C4-2B (cell line): ENCODE measurements around the gene HAX1.
"Not testable (repeated sequence)": the region's sequence is repeated elsewhere in the genome, so short reads cannot be mapped to it uniquely, and the experiment has no call there.

Experiments used
- H3K27ac ChIP-seq: fragments of 450-650 bp; 2 replicates; pipeline ENCODE4 v1.5.1; 2017
- ZFX ChIP-seq: fragments of 450-650 bp; IDR thresholded peaks from 2 replicates; pipeline ENCODE4 v1.6.1; 2017
- TF ChIP-seq, protein P1 (sequence below): fragments of 450-650 bp; conservative IDR thresholded peaks from 2 replicates; pipeline ENCODE4 v1.5.1; 2017; ENCODE audit warnings: mild to moderate bottlenecking

HAX1 gene

DNA sequence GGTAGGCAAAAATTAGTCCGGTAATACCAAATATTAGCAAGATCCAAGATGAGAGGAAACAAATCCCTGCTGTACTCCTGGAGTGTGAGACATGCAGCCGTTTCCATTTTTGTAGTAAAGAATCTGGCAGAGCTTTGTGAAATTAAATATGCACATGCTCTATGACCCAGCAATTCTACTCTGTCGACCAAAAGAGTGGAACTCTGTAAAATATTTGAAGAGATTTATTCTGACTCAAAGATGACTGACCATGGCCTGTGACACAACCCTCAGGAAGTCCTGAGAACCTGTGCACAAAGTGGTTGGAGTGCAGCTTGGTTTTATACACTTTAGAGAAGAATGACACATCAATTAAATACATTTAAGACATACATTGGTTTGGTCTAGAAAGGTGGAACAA lies 16.2 kb downstream of the HAX1 start:
- H3K27ac ChIP-seq, result no peak overlapping the region
- TF ChIP-seq, protein P1, sequence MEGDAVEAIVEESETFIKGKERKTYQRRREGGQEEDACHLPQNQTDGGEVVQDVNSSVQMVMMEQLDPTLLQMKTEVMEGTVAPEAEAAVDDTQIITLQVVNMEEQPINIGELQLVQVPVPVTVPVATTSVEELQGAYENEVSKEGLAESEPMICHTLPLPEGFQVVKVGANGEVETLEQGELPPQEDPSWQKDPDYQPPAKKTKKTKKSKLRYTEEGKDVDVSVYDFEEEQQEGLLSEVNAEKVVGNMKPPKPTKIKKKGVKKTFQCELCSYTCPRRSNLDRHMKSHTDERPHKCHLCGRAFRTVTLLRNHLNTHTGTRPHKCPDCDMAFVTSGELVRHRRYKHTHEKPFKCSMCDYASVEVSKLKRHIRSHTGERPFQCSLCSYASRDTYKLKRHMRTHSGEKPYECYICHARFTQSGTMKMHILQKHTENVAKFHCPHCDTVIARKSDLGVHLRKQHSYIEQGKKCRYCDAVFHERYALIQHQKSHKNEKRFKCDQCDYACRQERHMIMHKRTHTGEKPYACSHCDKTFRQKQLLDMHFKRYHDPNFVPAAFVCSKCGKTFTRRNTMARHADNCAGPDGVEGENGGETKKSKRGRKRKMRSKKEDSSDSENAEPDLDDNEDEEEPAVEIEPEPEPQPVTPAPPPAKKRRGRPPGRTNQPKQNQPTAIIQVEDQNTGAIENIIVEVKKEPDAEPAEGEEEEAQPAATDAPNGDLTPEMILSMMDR, result no peak
- no peak for TF ChIP-seq ZFX

DNA sequence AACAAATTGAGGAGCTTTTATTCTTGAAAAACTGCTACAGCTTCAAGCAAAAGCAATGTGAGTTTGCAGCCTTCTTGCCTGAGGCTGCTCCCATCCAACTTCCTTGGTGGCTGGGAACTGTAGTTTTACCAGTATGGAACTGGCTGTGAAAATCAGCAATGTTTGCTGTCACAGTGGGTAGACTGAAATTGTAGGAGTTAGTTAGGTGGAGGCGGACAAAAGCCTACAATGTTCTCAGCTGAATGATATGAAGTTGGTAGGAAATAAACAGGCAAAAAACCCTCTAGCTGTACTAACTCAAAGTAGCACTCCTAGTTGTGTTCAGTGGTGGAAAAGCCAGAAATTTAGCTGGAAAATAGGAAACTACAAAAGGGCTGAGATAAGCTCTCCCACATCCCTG lies 18.5 kb downstream of the HAX1 start:
- no peak overlapping the region for H3K27ac ChIP-seq
- TF ChIP-seq, protein P1, result no peak

DNA sequence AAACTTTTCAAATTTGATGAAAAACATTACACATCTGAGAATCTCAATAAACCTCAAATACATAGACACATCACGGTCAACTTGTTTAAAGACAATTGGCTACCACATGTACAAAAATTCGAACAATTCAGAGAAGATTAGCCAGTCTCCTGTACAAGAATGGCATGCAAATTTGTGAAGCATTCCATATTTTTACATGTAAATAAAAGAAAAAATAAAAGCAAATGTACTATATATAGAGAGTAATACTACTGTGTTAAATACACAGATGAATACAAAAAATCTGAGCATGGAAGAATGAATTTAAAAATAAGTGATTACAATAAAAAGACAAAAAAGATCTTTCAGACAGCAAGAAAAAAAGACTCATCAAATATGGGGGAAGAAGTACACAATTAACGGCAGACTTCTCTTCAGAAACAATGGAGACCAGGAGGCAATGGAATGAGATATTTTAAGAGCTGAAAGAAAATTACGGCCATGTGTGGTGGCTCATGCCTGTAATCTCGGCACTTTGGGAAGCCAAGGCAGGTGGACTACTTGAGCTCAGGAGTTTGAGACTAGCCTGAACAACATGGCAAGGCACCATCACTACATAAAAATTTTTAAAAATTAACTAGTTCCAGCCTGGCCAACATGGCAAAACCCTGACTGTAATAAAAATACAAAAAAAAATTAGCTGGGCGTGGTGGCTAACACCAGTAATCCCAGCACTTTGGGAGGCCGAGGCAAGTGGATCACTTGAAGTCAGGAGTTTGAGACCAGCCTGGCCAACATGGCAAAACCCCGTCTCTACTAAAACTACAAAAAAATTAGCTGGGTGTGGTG lies 23.2 kb downstream of the HAX1 start:
- no peak overlapping the region for H3K27ac ChIP-seq
- TF ChIP-seq ZFX, result no peak
- TF ChIP-seq, protein P1, result no peak

DNA sequence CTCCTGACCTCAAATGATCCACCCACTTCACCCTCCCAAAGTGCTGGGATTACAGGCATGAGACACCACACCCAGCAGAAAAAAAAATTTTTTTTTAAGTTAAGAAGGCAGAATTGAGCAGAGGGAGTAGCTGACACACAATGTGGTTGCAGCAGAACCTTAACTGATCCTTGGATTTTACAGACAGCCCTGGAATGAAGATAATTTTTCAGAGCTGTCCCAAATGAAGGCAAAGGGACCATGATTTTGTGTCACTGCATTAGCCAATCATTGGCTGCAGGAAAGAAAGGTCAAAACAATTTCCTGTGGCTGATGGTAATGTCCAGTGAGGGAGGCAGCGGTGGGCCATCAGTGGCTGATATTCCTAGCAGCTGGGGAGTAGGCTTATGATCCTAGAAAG lies 29.2 kb downstream of the HAX1 start:
- TF ChIP-seq, protein P1, result no peak
- no peak for TF ChIP-seq ZFX
- no peak overlapping the region for H3K27ac ChIP-seq

DNA sequence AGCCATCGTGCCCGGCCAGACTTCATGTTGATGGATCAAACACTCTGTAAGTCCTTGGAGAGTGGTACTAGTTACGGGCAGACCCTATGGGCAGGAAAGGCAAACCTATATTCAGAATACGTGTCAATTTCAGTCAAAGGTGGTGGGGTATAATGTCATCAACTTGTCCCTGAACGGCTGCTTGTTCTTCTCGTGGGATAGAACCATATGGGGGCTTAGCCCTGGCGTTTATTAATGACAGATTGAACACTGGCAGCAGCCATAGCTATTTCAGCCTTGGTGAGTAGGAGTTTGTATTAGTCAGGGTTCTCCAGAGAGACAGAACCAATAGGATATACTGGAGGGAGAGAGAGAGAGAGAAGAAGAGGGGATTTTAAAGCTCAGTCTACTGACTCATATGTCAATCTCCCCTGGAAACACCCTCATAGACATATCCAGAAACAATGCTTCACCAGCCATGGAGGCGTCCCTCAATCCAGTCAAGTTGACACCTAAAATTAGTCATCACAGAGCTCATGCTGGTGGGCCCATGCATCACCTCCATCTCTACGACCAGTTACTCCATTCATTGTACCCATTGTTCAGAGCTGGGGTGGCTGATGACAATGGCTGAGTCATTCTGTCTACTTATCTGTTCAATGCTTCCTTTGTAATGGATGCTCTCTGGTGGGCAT lies 32.4 kb downstream of the HAX1 start:
- H3K27ac ChIP-seq, result no peak overlapping the region
- TF ChIP-seq ZFX, result no peak
- TF ChIP-seq, protein P1, result no peak

- H3K27ac ChIP-seq, result no peak overlapping the region
- no peak for TF ChIP-seq ZFX
- TF ChIP-seq, protein P1, result no peak
Observed at GRCh38 chr1:154306151-154306550, 33.7 kb downstream of the HAX1 start.

GRCh38 chr1:154307670-154308270 lies 35.3 kb downstream of the HAX1 start:
- not testable (repeated sequence) for H3K27ac ChIP-seq

- H3K27ac ChIP-seq, result not testable (repeated sequence)
Observed at GRCh38 chr1:154309136-154309535, 36.7 kb downstream of the HAX1 start.

DNA sequence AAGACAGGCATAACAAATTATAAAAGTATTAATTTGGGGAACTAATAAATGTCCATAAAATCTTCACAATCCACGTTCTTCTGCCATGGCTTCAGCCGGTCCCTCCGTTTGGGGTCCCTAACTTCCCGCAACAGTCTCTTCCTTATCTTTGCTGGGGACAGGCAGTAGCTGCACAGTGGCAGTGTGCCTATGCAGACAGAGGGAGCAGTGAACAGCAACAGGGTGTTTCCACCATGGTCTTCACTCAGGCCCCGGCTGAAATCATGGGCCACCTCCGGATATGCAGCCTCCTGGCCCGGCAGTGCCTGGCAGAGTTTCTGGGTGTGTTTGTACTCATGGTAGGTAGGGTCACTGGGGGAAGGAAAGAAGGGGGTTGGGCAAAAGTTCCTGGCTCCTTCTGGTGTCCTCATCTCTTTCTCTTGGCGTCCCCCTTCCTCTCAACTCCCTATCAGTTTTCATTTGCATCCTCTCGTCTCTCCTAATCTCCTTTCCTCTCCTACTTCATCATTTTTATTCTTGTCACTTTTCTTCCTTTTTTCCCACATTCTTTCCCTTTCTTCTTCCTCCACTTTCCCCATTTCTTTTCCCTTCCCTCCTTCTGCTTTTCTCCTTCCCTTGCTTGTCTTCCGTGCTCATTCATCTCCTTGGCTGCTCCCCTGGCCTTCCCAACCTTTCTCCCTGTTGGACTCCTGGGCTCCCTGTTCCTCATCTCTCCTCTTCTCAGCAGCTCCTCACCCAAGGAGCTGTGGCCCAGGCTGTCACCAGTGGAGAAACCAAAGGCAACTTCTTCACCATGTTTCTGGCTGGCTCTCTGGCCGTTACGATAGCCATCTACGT lies 40.0 kb downstream of the HAX1 start:
- H3K27ac ChIP-seq, result not testable (repeated sequence)
